ENCODE results near the gene SLC9A9. TPM values are rescaled to one million over a fixed set of nuclear protein-coding genes. Genes with fewer than 3 reads are reported as not detected.

The SLC9A9 gene
- total and polyA plus RNA-seq, 9 of the 15 experiments (the other 6 are each of a cell fraction or from before 2014, with no cell fraction given), result 0.03 to 0.13 TPM; not detected in 7

GRCh38 chr3:143283432-143284128, 564.7 kb downstream of the SLC9A9 start (continued):
- TF ChIP-seq HDAC6 (IDR thresholded peaks at IDR 0.05; ENCODE audit: low read depth, low read length), result no peak
- TF ChIP-seq KAT7 (CRISPR knock-in tag; IDR thresholded peaks at IDR 0.05; ENCODE audit: borderline replicate concordance), result no peak
- TF ChIP-seq NCOA1 (IDR thresholded peaks at IDR 0.05; ENCODE audit: low read depth), result no peak; the same call in 1 of the 2 replicates
- no peak for TF ChIP-seq ZNF76 (CRISPR knock-in tag; IDR thresholded peaks at IDR 0.05; ENCODE audit: borderline replicate concordance)
- TF ChIP-seq CGGBP1 (CRISPR knock-in tag; IDR thresholded peaks at IDR 0.05), result no peak
- TF ChIP-seq PPARD (CRISPR knock-in tag; IDR thresholded peaks at IDR 0.05), result no peak
- no peak for TF ChIP-seq AFF4 (CRISPR knock-in tag; IDR thresholded peaks at IDR 0.05)
- TF ChIP-seq ZNF280B (CRISPR knock-in tag; IDR thresholded peaks at IDR 0.05), result no peak
- no peak for TF ChIP-seq HMGN3 (IDR thresholded peaks at IDR 0.05; ENCODE audit: borderline replicate concordance, extremely low read depth, insufficient read length, low read depth, low read length)
- TF ChIP-seq RBM17 (IDR thresholded peaks at IDR 0.05; ENCODE audit: borderline replicate concordance, low read depth, low read length), result no peak
- TF ChIP-seq EP400 (IDR thresholded peaks at IDR 0.05), result no peak
- no peak for TF ChIP-seq CREBBP (IDR thresholded peaks at IDR 0.05; ENCODE audit: low read depth, low read length)
- no peak for TF ChIP-seq HNRNPLL (IDR thresholded peaks at IDR 0.05; ENCODE audit: low read depth, low read length, poor library complexity, severe bottlenecking)
- no peak for TF ChIP-seq FOXP1 (CRISPR knock-in tag; IDR thresholded peaks at IDR 0.05)
- peak; percentile 23; the same call in 1 of the 2 replicates for TF ChIP-seq ETV5 (CRISPR knock-in tag; IDR thresholded peaks at IDR 0.05; ENCODE audit: low read depth)
- TF ChIP-seq ZNF282 (CRISPR knock-in tag; IDR thresholded peaks at IDR 0.05), result no peak
- TF ChIP-seq OTX1 (CRISPR knock-in tag; IDR thresholded peaks at IDR 0.05), result no peak
- no peak for TF ChIP-seq YBX1 (IDR thresholded peaks at IDR 0.05)
- no peak for TF ChIP-seq NFIX (CRISPR knock-in tag; IDR thresholded peaks at IDR 0.05; ENCODE audit: low read depth)
- TF ChIP-seq ZNF24 (IDR thresholded peaks at IDR 0.05), result no peak
- TF ChIP-seq NONO (IDR thresholded peaks at IDR 0.05; ENCODE audit: low read depth in 2 of 2, low read length in 1 of 2), result no peak
- TF ChIP-seq MCM7 (IDR thresholded peaks at IDR 0.05), result no peak
- TF ChIP-seq NR3C1 (CRISPR knock-in tag; IDR thresholded peaks at IDR 0.05), result no peak
- no peak for TF ChIP-seq ZFP1 (CRISPR knock-in tag; IDR thresholded peaks at IDR 0.05)
- no peak for TF ChIP-seq FOXA3 (CRISPR knock-in tag; conservative IDR thresholded peaks at IDR 0.05 in 1 of 2, IDR thresholded peaks at IDR 0.05 in 1 of 2)
